Muscle of leg (tissue), 11 donors: ENCODE results near the gene ANXA2. TPM values are rescaled to one million over a fixed set of nuclear protein-coding genes. Genes with fewer than 3 reads are reported as not detected.
A peak's percentile ranks its signal among the peaks of the same experiment; 100 is the strongest.

Experiments
- DNase-seq: peaks from one replicate; pipeline ENCODE4 v3.0.0; 2013
- H3K27ac ChIP-seq: one replicate; pipeline ENCODE4 v1.5.1; 2013; ENCODE audit warnings: mild to moderate bottlenecking, low read length, control low read depth
- H3K27me3 ChIP-seq: one replicate; pipeline ENCODE4 v1.6.1; 2013; ENCODE audit warnings: low read length; ENCODE audit not compliant: control insufficient read depth, insufficient read depth
- H3K36me3 ChIP-seq: one replicate; pipeline ENCODE4 v1.6.1; 2013; ENCODE audit warnings: low read length; ENCODE audit not compliant: control insufficient read depth, insufficient read depth
- H3K4me1 ChIP-seq: one replicate; pipeline ENCODE4 v1.6.1; 2013; ENCODE audit warnings: low read length; ENCODE audit not compliant: control insufficient read depth, insufficient read depth
- H3K4me3 ChIP-seq: one replicate; pipeline ENCODE4 v1.5.1; 2013; ENCODE audit warnings: low read length, control low read depth
- H3K9me3 ChIP-seq: replicated peaks from 2 replicates; pipeline ENCODE4 v1.6.1; 2013; ENCODE audit warnings: low read depth, low read length; ENCODE audit not compliant: control insufficient read depth
- WGBS: methylation state at CpG from one replicate; pipeline ENCODE4 v1.1.5; 2013; ENCODE audit warnings: missing lambda C conversion rate; ENCODE audit not compliant: insufficient coverage; 5-methylcytosine and 5-hydroxymethylcytosine counted together
- polyA plus RNA-seq, 8 donors: library from polyadenylated mRNA; unstranded; fragments of 120-200 nt; gene quantifications; one replicate each; pipeline versions ENCODE4 v1.2.1 to v1.2.3, GENCODE V29; 2013; ENCODE audit warnings: inconsistent platforms in 1 of 8, low replicate concordance in 1 of 8; ENCODE audit not compliant: insufficient read length in 8 of 8, insufficient read depth in 1 of 8
- total RNA-seq: library from RNA; stranded (reverse); fragments of 120-200 nt; gene quantifications from one replicate; pipeline ENCODE4 v1.2.4, GENCODE V29; 2013

Gene ANXA2
- total and polyA plus RNA-seq, 9 donors, result 410 to 789 (median 469) TPM

DNA sequence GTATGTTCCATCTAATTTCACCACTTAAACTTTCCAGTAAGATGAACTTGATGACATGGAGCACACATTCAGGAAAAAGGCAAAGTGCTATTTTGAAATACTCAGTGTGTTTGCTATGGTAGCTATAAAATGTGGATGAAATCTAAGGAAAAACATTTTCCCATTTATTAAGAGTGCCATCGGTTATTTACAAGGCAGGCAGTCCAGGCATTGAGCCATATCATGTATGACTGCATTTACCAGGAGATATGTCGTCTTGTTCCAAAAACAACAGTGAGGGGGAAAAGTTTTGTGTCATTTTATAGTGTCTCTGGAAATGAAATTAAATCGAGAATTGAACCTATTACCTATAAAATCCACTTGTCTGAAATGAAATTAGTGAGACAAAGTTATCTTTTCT is 13.7 kb downstream of the ANXA2 start:
- H3K4me3 ChIP-seq, result no peak overlapping the region
- no peaks in the 10 kb centered on the region for H3K27me3 ChIP-seq
- H3K9me3 ChIP-seq, result no peaks in the 10 kb centered on the region
- no CpG with 5 or more reads among the region's 3 CpGs for WGBS
- no peak for DNase-seq
- no peak overlapping the region for H3K27ac ChIP-seq
- peaks cover 48% of the 10 kb centered on the region for H3K36me3 ChIP-seq
- H3K4me1 ChIP-seq, result peaks cover 12% of the 10 kb centered on the region

DNA sequence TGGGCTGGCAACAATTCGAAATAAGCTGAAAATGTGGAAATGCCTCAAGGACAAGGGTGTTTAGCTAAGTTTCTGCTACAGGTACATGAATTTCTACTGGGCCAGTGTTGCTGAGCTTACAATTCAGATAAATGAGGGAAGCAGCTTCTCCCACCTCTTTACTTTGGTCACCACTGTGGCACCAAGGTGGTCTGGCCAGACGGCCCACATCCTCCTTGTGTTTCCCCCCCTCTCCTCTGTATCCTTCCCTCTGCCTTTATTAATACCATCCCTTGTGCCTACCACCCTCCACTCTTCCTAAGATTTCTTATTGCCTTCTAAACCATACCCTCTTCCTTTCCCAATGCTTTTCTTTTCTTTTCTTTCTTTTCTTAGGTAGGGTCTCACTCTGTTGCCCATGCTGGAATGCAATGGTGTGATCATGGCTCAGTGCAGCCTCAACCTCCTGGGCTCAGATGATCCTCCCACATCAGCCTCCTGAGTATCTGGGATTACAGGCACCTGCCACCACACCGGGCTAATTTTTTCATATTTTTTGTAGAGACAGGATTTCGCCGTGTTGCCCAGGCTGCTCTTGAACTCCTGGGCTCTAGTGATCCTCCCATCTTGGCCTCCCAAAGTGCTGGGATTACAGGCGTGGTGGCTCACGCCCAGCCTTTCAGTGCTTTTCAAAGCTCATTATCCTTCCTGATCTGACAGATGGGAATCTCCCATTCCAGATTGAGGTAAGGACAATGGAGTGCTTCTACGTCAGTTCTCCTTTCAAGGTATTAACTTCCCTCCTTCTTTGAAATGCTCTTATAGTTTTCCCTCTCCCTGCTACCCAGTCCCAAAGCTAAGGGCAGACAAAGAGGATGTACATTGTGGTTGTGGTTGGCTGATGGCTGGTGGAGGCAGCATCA is 14.8 kb downstream of the ANXA2 start:
- Histone ChIP-seq H3K9me3 (no peaks in the 10 kb centered on the region), H3K4me3 (no peak overlapping the region), H3K27me3 (no peaks in the 10 kb centered on the region), H3K27ac (no peak overlapping the region), H3K4me1 (peaks cover 12% of the 10 kb centered on the region), H3K36me3 (peaks cover 48% of the 10 kb centered on the region)
- no peak for DNase-seq
- WGBS, result 90% methylated on average over 1 of the region's 8 CpGs

DNA sequence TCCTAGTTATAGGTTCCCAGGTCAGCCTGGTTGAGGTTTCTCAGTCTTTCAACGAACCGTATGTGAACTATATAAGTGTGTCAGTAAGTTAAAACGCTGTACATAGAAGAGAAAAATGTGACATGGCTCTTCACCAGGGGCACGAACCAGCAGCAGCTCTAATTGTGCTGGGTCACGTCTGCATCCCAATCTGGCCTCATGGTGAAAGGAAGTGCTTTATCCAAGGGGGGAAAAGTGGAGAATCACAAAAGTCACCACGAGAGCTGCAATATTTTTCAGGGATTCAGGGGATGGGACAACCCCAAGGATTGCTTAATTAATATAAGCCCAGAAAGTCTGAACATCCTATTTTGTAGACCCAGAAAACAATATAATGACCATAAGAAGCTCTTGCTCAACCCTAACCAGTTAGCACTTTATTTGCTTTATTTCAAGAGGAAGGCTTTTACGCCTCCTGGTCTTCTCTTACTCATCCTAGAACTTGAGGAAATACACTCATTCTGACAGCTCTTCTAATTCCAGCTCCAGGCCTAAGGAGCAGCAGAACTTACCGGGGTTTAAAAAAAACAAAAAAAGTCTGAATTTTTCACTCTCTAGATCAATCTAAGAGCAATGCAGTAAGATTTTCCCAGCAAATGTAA is 16.5 kb downstream of the ANXA2 start:
- DNase-seq, result no peak
- H3K4me1 ChIP-seq, result peaks cover 18% of the 10 kb centered on the region
- 68% methylated on average over 4 of the region's 8 CpGs for WGBS

DNA sequence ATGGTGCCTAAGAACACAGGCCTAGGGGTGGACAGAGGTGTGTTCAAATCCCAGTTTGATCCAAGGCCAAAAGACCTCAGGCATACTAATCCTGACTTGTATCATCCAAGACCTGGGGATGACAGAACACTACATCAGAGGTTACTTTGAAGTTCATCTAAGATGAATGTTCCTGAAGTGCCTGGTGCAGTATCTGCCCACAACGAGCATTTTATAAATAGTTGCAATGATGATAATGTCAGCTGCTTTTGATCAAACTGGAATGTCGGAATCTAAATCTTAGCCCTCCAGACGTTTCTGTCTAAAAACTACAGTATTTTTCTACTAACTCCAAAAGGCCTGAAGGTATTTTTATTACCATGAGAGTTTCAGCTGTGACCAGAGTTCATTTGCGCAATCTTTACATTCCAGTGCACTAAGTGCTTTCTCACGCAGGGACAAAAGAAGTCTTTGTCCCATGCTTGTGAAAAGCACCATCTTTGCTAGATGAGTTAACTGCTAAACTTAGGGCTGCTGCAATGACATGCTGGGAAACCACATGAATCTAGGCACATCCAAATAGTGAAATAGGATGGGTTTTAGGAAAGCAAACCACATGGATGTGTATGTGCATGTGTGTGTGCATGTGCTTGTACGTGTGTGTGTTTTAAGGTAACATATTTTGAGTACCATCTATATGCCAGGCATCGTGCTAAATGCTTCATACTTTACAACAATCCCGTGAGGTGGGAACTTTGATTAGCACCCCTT is 18.1 kb downstream of the ANXA2 start:
- H3K4me3 ChIP-seq, result no peak overlapping the region
- DNase-seq, result peak; percentile 72
- no peaks in the 10 kb centered on the region for H3K27me3 ChIP-seq
- H3K9me3 ChIP-seq, result no peaks in the 10 kb centered on the region
- 31% methylated on average over 4 of the region's 8 CpGs for WGBS
- peaks cover 30% of the 10 kb centered on the region for H3K4me1 ChIP-seq
- H3K27ac ChIP-seq, result peak overlapping the region; percentile 70
- H3K36me3 ChIP-seq, result peaks cover 60% of the 10 kb centered on the region

More for the DNA sequence above, 16.5 kb downstream of the ANXA2 start:
- Histone ChIP-seq H3K27me3 (no peaks in the 10 kb centered on the region), H3K27ac (no peak overlapping the region), H3K4me3 (no peak overlapping the region), H3K36me3 (peaks cover 57% of the 10 kb centered on the region), H3K9me3 (no peaks in the 10 kb centered on the region)

DNA sequence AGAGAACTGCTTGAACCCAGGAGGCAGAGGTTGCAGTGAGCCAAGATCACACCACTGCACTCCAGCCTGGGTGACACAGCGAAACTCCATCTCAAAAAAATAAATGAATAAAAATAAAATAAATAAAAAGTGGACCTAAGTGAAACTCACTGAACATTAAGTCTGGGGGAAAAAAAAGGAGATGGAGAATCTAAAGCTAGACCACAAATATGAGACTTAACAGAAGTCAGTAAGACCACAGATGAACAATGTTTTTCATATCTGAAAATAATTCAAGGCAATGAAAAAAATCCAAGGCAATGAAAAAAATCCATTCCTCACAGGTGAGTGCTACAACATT is 18.6 kb downstream of the ANXA2 start:
- Histone ChIP-seq H3K27ac (no peak overlapping the region), H3K36me3 (peaks cover 60% of the 10 kb centered on the region), H3K27me3 (no peaks in the 10 kb centered on the region), H3K4me3 (no peak overlapping the region), H3K4me1 (peaks cover 35% of the 10 kb centered on the region), H3K9me3 (no peaks in the 10 kb centered on the region)
- WGBS, result no CpG with 5 or more reads among the region's 1 CpG
- no peak for DNase-seq

DNA sequence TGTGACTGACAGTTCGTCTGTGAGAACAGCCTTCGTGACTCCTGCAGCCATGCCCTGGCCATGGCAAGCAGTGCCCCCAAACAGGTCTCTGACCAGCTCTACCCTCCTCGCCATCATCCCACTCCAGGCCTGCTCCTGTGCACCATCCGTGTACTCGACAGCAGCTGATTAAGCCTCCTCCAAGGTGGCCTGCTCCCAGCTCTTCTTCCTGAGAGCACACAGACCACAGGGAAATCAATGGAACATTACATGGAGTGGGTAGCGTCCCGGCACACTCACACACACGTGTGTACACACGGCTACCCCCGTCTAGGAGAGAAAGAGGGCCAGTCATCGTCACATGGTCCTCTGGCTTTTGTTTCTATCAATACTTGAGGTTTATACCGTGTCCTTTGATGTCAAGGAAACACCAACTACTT is 21.1 kb downstream of the ANXA2 start:
- H3K27ac ChIP-seq, result peak overlapping the region; percentile 17
- peaks cover 49% of the 10 kb centered on the region for H3K4me1 ChIP-seq
- no peaks in the 10 kb centered on the region for H3K9me3 ChIP-seq
- no peak for DNase-seq
- no peaks in the 10 kb centered on the region for H3K27me3 ChIP-seq
- 69% methylated on average over 8 of the region's 12 CpGs for WGBS
- no peak overlapping the region for H3K4me3 ChIP-seq
- H3K36me3 ChIP-seq, result peaks cover 57% of the 10 kb centered on the region

DNA sequence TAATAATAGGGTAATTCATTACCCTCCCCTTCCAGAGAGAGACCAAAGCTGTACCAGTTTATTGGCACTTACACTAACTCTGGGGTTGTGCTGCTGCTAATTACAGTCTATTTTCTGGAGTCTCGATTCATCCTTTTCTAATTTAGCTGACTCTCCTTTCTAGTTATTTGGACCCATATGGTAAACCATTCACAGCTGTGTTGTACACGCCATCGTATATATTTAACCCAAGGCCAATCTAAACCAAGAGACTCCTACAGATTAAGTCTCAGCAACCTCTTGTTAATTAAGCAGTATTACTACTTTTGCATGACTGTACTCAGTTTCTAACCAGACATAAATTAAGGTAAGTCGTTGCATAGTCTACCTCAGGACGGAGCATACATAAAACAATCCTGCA is 22.5 kb downstream of the ANXA2 start:
- H3K27ac ChIP-seq, result peak overlapping the region; percentile 89
- no peak for DNase-seq
- H3K4me3 ChIP-seq, result no peak overlapping the region
- peaks cover 57% of the 10 kb centered on the region for H3K36me3 ChIP-seq
- H3K9me3 ChIP-seq, result no peaks in the 10 kb centered on the region
- no peaks in the 10 kb centered on the region for H3K27me3 ChIP-seq
- H3K4me1 ChIP-seq, result peaks cover 51% of the 10 kb centered on the region
- WGBS, result 60% methylated on average over 1 of the region's 5 CpGs

DNA sequence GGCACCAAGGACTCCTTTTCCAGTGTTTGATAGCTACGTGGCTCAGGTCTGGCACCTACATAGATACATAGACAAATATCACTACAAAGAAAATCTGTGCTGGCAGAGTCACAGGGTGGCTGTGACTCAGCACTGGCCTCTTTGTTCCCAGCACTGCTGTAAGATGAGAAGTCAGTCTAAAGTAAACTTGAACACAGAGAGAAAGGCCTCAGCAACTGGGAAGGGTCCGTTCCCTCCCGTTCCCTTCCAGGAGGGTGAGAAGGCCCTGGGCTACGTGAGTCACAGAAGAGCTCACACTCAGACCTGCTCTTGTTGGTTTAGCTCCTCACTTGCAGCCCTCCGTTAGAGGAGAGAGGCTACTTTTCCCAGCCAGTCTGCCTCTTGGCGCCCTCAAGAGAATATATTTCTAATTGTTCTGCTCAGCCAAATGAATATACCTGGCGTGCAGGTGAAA is 23.1 kb downstream of the ANXA2 start:
- 34% methylated on average over 4 of the region's 7 CpGs for WGBS
- H3K27ac ChIP-seq, result peak overlapping the region; percentile 89
- H3K4me1 ChIP-seq, result peaks cover 47% of the 10 kb centered on the region
- H3K27me3 ChIP-seq, result no peaks in the 10 kb centered on the region
- peak; percentile 86 for DNase-seq
- no peaks in the 10 kb centered on the region for H3K9me3 ChIP-seq
- H3K36me3 ChIP-seq, result peaks cover 57% of the 10 kb centered on the region
- H3K4me3 ChIP-seq, result no peak overlapping the region

DNA sequence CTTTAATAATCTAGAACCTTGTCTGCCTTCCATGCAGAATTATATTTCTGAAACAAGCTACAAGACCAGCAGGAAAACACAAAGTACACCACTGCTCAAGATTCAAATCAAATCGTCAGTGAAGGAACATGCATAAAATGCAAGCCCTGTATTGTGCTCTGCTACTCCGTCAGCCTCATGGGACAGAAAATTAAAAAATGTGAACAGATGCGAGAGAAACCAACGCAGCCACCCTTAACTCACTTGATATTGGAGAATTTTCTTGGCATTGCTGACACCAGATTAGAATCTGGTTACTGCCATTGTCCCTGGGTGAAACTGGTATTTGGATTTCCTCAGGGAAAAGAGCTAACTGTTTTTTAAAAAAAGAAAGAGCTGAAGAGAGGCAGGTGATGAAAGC is 23.6 kb downstream of the ANXA2 start:
- peak overlapping the region; percentile 89 for H3K27ac ChIP-seq
- DNase-seq, result no peak
- no peak overlapping the region for H3K4me3 ChIP-seq
- no CpG with 5 or more reads among the region's 4 CpGs for WGBS
- peaks cover 45% of the 10 kb centered on the region for H3K4me1 ChIP-seq
- H3K9me3 ChIP-seq, result no peaks in the 10 kb centered on the region
- no peaks in the 10 kb centered on the region for H3K27me3 ChIP-seq
- H3K36me3 ChIP-seq, result peaks cover 59% of the 10 kb centered on the region

DNA sequence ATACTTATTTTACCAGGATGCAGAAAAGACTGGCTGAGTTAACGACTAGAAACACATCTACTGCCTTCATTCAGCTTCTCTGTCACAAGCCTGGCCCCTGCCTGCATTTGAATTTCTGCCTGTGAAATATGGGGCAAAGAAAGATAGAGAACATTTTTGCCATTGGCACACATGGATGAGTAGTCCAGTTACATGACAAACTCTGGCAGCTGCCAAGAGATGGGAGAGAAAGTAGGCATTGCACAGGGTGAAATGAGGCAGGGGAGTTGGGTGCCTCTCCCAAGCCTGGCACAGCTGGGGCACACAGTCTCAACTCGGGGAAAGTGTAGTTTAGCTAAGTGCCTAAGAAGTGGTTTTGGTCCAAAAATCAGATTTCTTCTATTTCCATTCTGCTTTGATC is 24.0 kb downstream of the ANXA2 start:
- no peaks in the 10 kb centered on the region for H3K27me3 ChIP-seq
- WGBS, result no CpG with 5 or more reads among the region's 2 CpGs
- peaks cover 45% of the 10 kb centered on the region for H3K4me1 ChIP-seq
- H3K4me3 ChIP-seq, result no peak overlapping the region
- H3K36me3 ChIP-seq, result peaks cover 59% of the 10 kb centered on the region
- H3K9me3 ChIP-seq, result no peaks in the 10 kb centered on the region
- no peak for DNase-seq
- H3K27ac ChIP-seq, result peak overlapping the region; percentile 89
